ENCODE data around the gene SDS.

SDS gene

GRCh38 chr12:113424915-113425823, 21.5 kb upstream of the SDS start:
- DNase-seq, result peak; percentile 66 to 67

DNA sequence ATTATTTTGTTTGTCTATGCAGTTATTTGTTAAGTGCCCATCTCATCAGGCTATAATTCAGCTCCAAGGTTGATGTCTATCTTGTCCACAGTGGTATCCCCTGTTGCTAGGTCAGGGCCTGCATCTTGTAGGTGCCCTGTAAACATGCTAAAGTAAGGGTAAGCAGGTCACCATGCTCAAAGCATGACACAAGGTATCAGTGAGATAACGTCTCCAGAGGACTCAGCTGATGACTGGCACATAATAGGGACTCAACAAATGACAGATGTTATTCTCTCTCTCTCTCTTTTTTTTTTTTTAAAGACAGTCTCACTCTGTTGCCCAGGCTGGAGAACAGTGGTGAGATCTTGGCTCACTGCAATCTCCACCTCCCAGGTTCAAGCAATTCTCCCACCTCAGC, 20.8 kb upstream of the SDS start:
- DNase-seq, result no peak

DNA sequence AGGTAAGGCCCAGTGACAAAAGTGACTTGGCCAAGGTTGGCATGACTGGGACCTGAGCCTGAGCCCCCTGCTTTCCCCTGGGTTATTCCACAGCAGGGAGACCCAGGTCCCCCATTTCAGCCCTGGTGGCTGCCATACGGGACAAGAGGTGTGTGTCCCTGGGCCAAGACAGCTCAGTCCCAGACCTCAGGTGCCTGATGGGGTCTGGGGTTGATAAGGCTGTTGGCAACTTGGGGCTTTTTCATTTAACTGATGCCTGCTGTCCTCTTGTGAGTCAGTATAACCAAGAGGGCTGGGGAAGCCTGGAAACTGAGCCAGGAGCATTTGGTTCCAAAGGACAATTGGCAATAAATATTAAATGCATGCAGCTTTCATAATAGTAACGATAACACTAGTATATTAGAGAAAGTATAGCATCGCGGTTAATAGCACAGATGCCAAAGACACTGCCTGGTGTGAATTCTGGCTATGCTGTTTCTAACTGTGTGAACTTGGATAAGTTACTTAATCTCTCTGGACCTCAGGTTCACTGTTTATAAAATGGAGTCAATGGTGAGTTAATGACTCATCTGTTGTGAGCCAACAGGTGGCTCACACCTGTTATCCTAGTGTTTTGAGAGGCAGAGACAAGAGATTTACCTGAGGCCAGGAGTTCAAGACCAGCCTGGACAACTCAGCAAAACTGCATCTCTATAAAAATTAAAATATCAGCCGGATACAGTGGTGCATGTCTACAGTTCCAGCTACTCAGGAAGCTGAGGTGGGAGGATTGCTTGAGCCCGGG, 19.4 kb upstream of the SDS start:
- no peak for DNase-seq

GRCh38 chr12:113422030-113422885, 18.6 kb upstream of the SDS start, which contains the start of gene SDSL:
SDSL (plus strand) TSS chr12:113422380; CDS start chr12:113427983, 5,603 bp downstream.
- peak in 1 of 2 donors; percentile 31 for DNase-seq

- DNase-seq, result no peak
These were observed 17.4 kb upstream of the SDS start for GRCh38 chr12:113420996-113421595.

DNA sequence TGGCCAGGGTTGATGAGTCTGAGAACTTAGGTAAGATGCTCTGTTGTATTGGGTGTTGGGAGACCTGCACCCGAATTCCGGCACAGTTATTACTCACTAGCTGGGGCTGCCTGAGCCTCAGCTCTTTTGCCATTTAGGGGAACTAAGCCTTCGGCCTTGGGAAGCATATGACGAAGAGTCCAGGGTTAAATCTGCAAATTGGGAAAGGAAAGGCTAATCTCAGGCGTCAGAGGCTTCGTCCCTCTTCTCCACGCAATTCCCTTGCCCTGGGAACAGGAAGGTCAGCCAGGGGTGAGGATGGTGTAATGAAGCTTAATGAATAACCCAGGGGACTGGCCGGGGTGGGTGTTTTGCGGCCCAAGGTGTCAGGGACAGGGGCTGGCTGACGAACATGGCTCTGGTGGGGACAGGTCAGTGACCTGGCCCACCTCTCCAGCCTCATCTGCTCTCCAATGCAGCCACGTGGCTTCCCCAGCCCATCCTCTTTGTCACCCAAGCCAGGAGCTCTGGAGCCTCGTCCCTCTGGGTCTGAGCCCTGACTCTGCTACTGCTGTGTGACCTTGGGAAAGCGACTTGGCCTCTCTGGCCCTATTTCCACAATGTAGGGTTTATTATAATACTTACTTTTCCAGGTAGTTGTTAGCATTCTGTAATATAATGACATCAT, 14.7 kb upstream of the SDS start:
- no peak for DNase-seq

- no peak for DNase-seq
These were observed 12.5 kb upstream of the SDS start for GRCh38 chr12:113416091-113416754.

GRCh38 chr12:113414519-113415038, 10.9 kb upstream of the SDS start:
- DNase-seq, result no peak

DNA sequence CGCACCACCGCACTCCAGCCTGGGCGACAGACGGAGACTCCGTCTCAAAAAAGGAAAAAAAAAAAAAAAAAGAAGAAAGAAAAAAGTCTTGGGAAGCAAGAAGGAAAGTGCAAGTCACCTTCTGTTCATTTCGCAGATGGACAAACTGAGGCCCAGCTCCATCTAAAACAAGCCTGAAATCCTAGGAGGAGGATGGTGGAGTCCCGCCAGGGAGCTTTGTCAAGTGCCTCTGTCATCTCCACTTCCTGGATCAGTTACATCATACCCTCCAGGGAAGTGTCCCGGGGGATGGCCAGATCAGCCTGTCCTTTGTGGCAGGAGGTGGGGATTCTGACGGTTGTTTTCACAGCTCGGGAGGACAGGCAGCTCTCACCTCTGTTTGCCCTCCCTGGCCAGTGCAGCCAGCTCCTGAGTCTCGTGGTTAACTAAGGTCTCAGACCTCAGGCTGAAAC, 9.8 kb upstream of the SDS start:
- no peak for DNase-seq

GRCh38 chr12:113409462-113410124, 5.9 kb upstream of the SDS start:
- no peak for DNase-seq

DNA sequence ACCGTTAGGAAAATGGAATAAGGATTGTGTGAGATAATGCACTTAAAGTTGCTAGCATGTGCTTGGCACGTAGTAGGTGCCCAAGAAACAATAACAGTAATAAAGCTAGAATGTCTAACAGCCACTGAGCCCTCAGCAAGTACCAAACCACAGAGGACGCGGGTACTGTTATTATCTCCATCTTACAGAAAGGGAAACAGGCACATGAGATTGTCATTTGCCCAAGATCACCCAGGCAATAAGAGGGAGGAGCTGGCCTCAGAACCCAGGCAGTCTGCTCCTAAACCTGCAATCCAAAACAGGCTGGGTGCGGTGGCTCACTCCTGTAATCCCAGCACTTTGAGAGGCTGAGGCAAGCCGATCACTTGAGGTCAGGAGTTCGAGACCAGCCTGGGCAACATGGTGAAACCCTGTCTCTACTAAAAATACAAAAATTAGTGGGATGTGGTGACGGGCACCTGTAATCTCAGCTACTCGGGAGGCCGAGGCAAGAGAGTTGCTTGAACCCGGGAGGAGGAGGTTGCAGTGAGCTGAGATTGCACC, 5.1 kb upstream of the SDS start:
- no peak for DNase-seq

DNA sequence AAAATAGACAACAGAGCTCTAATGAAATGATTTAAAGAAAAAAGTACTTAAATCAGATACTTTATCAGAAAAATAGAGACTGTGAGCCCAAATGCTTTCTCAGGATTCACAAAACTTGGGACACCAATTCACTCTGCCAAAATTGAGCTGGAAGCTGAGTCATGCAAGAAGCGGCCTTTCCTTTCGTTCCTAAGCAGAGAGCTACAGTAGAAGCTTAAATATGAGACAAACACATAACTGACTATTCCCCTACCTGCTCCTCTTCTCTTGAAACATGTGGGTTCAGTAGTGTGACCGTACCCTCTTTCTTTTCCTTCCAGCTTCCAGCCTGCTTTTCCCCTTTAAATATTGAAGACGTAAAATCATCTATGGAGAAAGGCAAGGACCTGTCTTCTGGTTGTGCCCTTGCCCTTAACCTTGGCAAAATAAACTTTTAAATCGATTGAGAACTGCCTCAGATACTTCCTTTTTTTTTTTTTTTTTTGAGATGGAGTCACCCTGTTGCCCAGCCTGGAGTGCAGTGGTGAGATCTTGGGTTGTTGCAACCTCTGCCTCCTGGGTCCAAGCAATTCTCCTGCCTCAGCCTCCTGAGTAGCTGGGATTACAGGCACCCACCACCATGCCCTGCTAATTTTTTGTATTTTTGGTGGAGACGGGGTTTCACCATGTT, 4.4 kb upstream of the SDS start:
- no peak for DNase-seq

GRCh38 chr12:113405694-113406093, 2.0 kb upstream of the SDS start:
- no peak for DNase-seq

DNA sequence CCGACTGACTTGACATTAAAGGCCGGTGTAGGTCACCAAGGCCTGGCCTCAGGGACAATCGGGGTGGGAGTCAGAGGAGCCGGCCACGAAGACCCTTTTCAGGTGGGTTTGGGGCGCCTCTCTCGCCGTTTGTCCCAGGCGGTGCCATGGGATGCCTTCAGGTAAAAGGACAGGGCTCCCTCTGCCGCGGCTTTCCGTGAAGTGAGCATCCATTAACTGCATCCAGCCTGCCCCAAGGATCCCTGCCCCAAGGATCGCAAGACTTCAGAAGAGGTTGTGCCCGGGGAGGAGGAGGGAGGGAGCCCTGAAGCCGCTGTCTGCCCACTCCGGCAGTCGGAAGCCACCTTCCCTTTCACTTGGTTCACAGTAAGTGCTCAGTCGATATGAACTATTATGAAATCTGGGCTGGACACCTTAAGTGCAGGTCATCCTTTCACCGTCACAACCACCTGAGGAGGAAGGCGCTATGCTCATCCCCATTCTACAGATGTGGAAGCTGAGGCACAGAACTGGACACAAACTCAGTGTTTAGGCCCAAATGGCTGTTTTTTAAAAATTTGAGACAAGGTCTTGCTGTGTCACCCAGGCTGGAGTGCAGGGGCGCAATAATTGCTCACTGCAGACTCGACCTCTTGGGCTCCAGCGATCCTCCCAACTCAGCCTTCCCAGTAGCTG, 964 bp downstream of the SDS start:
- no peak for DNase-seq

GRCh38 chr12:113401066-113402000, 2.4 kb downstream of the SDS start:
- DNase-seq, result no peak

DNA sequence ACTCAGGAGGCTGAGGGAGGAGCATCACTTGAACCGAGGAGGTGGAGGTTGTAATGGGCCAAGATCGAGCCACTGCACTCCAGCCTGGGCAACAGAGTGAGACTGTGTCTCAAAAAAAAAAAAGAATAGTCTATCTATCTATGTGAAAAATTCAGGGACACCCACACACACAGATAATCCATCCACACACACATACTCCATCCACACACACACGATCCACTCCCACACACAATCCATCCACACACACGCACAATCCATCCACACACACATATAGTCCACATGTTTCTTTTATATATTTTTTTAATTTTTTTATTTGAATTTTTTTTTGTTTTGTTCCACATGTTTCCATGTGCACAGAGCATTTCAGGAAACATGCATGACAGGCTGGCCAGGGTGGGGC, 3.3 kb downstream of the SDS start:
- DNase-seq, result no peak

DNA sequence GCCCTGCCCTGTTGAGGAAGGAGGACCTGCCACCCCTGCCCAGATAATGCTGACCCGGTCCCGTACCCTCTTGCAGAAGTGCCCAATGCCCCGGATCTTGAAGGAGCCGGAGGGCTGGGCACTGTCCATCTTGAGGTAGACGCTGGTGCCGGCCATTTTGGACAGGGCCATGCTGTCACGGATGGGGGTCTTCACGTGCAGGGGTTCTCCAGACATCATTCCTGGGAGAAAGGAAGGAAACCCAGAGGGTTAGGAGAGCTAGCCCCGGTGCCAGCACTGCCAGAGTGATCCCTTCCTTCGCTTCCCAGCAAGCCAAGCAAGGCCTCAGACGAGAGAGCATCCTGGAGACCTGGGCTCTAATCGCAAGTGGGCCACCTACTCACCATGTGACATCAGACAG, 4.2 kb downstream of the SDS start:
- DNase-seq, result no peak
